DMS53 (cell line): ENCODE measurements around the gene POLD1.
"Not testable (repeated sequence)": the region's sequence is repeated elsewhere in the genome, so short reads cannot be mapped to it uniquely, and the experiment has no call there.

ENCODE experiments used
- DNase-seq: peaks from one replicate; lab custom pipeline; 2025; lab: John Stamatoyannopoulos, UW

Gene POLD1

GRCh38 chr19:50435627-50436026 lies 51.5 kb downstream of the POLD1 start:
- no peak for DNase-seq

GRCh38 chr19:50437862-50438449 lies 53.8 kb downstream of the POLD1 start:
- DNase-seq = no peak

GRCh38 chr19:50439130-50439529 lies 55.0 kb downstream of the POLD1 start:
- not testable (repeated sequence) for DNase-seq

GRCh38 chr19:50444059-50444458 lies 59.9 kb downstream of the POLD1 start:
- no peak for DNase-seq

GRCh38 chr19:50447053-50447452 lies 62.9 kb downstream of the POLD1 start:
- DNase-seq = no peak

DNA sequence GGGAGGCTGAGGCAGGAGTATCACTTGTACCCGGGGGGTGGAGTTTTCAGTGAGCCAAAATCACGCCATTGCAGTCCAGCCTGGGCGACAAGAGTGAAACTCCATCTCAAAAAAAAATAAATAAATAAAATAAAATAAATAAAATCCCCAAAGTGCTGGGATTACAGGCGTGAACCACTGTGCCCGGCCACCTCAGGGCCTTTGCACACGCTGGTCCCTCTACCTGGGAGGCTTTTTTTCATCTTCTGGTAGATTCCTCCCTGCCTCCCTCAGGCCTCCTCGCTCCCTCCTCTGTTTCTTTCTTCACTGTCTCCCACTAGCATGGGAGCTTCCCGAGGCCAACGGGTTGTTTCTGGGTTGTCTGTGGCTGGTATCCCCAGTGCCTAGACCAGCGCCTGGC lies 63.6 kb downstream of the POLD1 start:
- no peak for DNase-seq

- peak; percentile 43 for DNase-seq
These were observed 65.2 kb downstream of the POLD1 start for GRCh38 chr19:50449236-50449899.

DNA sequence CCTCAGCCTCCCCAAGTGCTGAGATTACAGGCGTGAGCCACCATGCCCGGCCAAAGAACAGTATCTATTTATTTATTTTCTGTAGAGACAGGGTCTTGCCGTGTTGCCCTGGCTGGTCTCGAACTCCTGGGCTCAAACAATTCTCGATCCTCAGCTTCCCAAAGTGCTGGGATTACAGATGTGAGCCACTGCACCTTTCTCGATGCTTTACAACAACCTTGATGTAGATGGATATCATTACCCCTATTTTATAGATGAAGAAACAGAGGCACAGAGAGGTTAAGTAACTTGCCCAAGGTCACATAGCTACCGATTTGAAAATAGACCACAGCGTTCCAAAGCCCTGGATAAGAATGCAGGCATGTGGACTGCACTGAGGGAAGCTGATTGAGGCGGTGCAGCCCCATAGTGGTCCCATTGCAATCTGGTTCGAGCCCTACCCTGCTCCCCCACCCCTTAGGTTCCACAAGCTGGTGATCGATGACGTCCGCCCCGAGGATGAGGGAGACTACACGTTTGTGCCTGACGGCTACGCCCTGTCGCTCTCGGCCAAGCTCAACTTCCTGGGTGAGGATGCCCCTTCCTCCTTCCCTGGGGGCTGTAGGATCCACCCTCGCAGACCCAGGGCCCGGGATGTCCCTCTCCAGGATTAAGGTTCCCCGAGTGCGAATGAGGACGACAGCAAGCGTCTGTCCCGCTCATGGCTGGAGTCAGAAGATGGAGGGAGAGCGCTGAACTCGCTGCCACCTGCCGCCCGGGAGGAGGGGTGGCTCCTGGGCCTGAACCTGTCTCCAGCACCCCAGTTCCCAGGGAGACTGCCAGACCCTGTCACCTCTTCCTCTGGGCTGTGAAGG lies 66.4 kb downstream of the POLD1 start:
- DNase-seq = no peak

- no peak for DNase-seq
These were observed 67.0 kb downstream of the POLD1 start for GRCh38 chr19:50451223-50451534.

GRCh38 chr19:50453243-50453642 lies 69.1 kb downstream of the POLD1 start:
- DNase-seq = no peak

- no peak for DNase-seq
These were observed 71.8 kb downstream of the POLD1 start for GRCh38 chr19:50455992-50456391.

DNA sequence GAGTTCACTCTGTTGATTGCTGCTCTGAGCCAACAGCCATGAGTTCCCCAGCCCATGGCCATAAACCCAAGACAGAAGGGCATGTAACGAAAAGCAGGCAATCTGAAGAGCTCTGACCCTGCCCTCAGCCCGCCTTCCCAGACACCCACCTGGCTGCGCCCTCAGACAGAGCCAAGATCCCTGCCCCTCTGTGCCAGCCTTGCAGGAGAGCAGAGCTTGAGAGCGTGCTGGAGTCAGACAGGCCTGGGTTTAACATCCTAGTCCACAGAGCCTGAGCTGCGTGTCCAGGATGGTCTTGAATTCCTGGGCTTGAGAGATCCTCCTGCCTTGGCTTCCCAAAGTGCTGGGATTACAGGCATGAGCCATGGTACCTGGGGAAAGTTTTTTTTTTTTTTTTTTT lies 73.2 kb downstream of the POLD1 start:
- no peak for DNase-seq

- no peak for DNase-seq
These were observed 74.4 kb downstream of the POLD1 start for GRCh38 chr19:50458396-50459066.

- no peak for DNase-seq
These were observed 74.9 kb downstream of the POLD1 start for GRCh38 chr19:50459067-50459456.

- no peak for DNase-seq
These were observed 75.5 kb downstream of the POLD1 start for GRCh38 chr19:50459638-50460037.

DNA sequence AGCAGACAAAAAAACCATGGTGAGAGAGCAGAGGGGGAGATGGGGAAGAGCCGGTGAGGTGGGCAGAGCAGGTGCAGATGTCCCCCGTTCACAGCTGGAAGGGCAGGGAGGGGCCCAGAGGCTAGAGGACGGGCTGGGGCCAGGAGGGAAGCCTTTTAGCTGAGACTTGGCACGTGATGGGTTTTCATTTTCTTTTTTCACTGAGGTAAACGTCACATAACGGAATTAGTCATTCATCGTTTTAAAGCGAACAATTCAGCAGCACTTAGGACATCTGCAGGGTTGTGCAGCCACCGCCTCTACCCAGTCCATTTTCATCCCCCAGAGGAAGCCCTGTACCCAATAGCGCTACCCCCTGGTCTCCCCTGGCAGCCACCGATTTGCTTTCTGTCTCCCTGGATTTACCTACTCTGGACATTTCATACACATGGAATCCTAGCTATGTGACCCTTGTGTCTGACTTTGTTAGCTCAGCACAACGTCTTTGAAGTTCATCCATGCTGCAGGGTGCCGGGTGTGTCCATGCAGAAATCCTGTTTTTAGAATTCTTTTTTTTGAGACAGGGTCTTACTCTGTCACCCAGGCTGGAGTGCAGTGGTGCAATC lies 76.1 kb downstream of the POLD1 start:
- DNase-seq = no peak

DNA sequence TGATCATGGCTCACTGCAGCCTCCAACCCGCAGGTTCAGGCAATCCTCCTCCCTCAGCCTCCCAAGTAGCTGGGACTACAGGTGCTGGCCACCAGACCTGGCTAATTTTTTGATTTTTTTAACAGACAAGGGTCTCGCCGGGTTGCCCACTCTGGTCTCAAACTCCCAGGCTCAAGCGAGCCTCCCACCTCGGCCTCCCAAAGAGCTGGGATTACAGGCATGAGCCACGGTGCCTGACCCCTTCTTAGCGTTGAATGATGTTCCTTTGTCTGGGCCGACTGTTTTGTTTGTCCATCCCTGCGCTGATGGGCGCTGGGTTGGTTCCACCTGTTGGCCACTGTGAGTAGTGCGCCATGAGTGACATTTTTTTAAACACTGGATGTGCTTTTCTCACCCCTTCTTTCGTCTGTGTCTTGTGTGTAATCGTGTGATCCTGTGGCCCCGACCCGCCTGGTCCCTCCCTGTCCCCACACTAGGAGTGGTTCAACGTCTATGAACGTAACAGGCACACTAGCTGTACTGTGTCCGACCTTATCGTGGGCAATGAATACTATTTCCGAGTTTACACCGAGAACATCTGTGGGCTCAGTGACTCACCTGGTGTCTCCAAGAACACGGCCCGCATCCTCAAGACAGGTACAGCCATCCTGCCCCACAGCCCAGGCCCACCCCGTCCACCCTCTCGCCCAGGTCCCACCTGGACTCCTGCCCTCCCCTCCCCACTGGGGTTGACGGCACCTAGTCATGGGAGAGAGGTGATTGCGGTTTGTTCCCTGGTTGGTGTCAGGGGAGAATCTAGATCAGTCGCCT lies 77.1 kb downstream of the POLD1 start:
- DNase-seq = peak; percentile 80

DNA sequence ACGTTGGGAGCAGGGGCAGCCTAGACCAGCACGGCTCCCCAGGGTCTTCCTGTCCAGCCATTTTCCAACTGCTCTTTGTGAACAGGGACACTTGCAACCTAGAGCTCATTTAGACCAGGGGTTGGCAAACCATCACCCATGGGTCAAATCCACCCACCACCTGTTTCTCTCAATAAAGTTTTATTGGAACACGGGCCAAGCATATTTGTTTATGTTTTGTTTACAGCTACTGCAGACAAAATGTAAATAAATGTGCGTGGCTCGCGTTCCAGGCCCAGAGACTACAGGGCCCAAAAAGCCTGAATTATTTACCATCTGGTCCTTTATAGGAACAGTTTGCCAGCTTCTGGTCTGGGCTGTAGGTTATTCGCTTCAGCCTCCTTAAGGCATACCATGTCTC lies 78.8 kb downstream of the POLD1 start:
- DNase-seq = no peak

- no peak for DNase-seq
These were observed 80.2 kb downstream of the POLD1 start for GRCh38 chr19:50464348-50464747.

DNA sequence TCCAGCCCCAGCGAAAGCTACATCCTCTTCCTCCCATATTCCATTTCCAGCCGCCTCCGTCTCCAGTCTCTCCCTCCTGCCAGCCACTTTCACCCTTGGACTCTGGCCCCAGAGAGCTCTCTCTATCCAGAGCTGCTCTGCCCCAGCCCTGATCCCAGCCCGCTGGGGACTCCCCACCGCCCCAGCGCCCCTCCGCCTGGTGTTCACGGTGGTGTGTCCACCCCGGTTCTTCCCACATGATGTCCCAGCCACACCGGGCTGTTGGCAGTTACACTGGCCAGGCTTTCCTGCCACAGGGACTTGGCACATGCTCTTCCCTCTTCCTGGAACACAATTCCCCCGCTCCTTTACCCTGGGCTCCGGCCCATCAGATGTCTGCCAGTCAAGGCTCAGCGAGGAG lies 80.9 kb downstream of the POLD1 start:
- no peak for DNase-seq

DNA sequence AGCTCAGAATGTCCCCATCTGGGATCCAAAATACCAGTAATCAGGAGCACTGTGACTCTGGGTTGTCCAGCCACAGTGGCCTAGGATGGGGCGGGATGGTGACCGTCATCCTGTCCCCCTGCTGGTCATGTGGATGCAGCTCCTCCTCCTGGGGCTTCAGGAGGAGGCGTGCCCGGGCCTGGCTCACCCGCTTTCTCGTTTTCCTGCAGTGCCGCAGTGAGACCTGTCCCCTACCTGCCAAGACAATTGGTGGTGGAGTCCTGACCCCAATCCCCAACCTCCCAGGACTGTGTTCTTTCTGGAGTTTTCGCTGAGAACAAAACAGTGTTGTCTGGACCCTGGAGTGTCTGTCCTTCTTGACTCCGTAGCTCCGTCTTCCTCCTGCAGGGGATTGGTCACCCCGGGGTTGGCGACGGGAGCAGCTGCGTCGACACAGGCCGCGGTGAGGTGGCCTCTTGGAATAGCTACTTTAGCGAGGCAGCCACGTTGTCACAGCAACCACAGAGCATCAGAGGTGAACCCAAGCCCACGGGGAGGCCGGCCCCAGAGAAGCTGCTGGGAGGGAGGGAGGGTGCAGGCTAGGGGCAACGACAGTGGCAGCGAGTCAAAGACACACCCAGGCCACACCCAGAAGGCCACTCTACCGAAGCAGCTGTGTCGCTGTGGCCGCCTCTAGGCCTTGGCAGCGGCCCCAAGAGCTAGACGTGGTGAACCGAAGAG lies 82.0 kb downstream of the POLD1 start:
- peak; percentile 79 for DNase-seq
